Body of pancreas (tissue), 4 donors: ENCODE data around the gene SH3PXD2A. TPM values are rescaled to one million over a fixed set of nuclear protein-coding genes. Genes with fewer than 3 reads are reported as not detected.

Experiments
- ATAC-seq: fragments of 150-250 bp; one replicate; pipeline ENCODE4 v1.9.1; 2016
- DNase-seq, 4 donors: peaks; one replicate each; pipeline ENCODE4 v3.0.0-alpha.2; 2019
- H3K27ac ChIP-seq, 4 donors: fragments of 200-600 bp; sonication (generic); 1 replicate in 3 of 4; 2 replicates in 1 of 4; pipeline versions ENCODE4 v1.5.1 to v1.6.1; 2016 to 2019; ENCODE audit warnings: mild to moderate bottlenecking in 1 of 4, mixed read lengths in 1 of 4, moderate library complexity in 1 of 4
- H3K27me3 ChIP-seq, 2 donors: fragments of 200-600 bp; sonication (generic); one replicate each; pipeline ENCODE4 v1.6.0; 2016; ENCODE audit warnings: mild to moderate bottlenecking in 1 of 2
- H3K36me3 ChIP-seq, 2 donors: fragments of 200-600 bp; sonication (generic); replicated peaks in 1 of 2; 2 replicates each; pipeline ENCODE4 v1.5.1; 2016; ENCODE audit warnings: low read depth in 2 of 2; ENCODE audit not compliant: insufficient read depth in 1 of 2
- H3K4me1 ChIP-seq: fragments of 200-600 bp; sonication (generic); one replicate; pipeline ENCODE4 v1.6.0; 2016
- H3K4me3 ChIP-seq, 2 donors: fragments of 200-600 bp; sonication (generic); 1 replicate in 1 of 2; 2 replicates in 1 of 2; pipeline ENCODE4 v1.5.1; 2016 to 2019
- H3K9me3 ChIP-seq, 3 donors: fragments of 200-600 bp; sonication (generic); 1 replicate in 2 of 3; 2 replicates in 1 of 3; pipeline ENCODE4 v1.5.1; 2016
- POLR2A ChIP-seq, 3 donors: fragments of 450-650 bp; IDR thresholded peaks; one replicate each; pipeline ENCODE4 v1.6.1; 2016; ENCODE audit warnings: antibody characterized with exemption in 3 of 3, mild to moderate bottlenecking in 2 of 3
- WGBS, 2 donors: methylation state at CpG; one replicate each; pipeline ENCODE4 v1.1.5; 2017; 5-methylcytosine and 5-hydroxymethylcytosine counted together
- intact Hi-C: fragments of 100-400 bp; cut with DNase I; formaldehyde crosslinking; loops from one replicate; pipeline ENCODE4 v1.15.1; 2023
- total RNA-seq, 2 donors: library from RNA; depleted of rRNA; stranded (reverse); fragments of >200 nt; gene quantifications; one replicate each; pipeline ENCODE4 v1.1.0, GENCODE V29; 2016
- TF ChIP-seq, protein P1 (sequence below), 7 experiments: fragments of 450-650 bp in 4 of 7; fragments of 200-600 bp in 3 of 7; sonication (generic) in 3 of 7; IDR thresholded peaks; one replicate each; pipeline ENCODE4 v1.5.1; 2016 to 2019; ENCODE audit warnings: antibody characterized with exemption in 7 of 7

Gene SH3PXD2A
- total RNA-seq, 2 donors from 2014 or later = 7.3 to 9.9 TPM

- TF ChIP-seq POLR2A (IDR thresholded peaks at IDR 0.05) = no peak
- TF ChIP-seq, protein P1, sequence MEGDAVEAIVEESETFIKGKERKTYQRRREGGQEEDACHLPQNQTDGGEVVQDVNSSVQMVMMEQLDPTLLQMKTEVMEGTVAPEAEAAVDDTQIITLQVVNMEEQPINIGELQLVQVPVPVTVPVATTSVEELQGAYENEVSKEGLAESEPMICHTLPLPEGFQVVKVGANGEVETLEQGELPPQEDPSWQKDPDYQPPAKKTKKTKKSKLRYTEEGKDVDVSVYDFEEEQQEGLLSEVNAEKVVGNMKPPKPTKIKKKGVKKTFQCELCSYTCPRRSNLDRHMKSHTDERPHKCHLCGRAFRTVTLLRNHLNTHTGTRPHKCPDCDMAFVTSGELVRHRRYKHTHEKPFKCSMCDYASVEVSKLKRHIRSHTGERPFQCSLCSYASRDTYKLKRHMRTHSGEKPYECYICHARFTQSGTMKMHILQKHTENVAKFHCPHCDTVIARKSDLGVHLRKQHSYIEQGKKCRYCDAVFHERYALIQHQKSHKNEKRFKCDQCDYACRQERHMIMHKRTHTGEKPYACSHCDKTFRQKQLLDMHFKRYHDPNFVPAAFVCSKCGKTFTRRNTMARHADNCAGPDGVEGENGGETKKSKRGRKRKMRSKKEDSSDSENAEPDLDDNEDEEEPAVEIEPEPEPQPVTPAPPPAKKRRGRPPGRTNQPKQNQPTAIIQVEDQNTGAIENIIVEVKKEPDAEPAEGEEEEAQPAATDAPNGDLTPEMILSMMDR (IDR thresholded peaks at IDR 0.05) = no peak
- no peaks in the 10 kb centered on the region for H3K9me3 ChIP-seq
- ATAC-seq = no peak
- WGBS, 2 donors = 80 to 90% methylated on average over 8 of the region's 8 CpGs
- no peak overlapping the region for H3K4me3 ChIP-seq
- H3K27me3 ChIP-seq = no peaks in the 10 kb centered on the region
- DNase-seq = no peak
- H3K36me3 ChIP-seq = no peaks in the 10 kb centered on the region
- intact Hi-C loops = no loop called here
- peaks cover 15% of the 10 kb centered on the region for H3K4me1 ChIP-seq
- peak overlapping the region in 2 of 4 donors; percentile 59 to 74 for H3K27ac ChIP-seq
These were observed 216.4 kb downstream of the SH3PXD2A start for GRCh38 chr10:103638948-103639347.

- peak; percentile 50 to 83 (median 76) for DNase-seq
- intact Hi-C loops = no loop called here
- 46 to 54% methylated on average over 10 to 19 of the region's 19 CpGs for WGBS, 2 donors
- Histone ChIP-seq H3K4me3 (no peak overlapping the region), H3K9me3 (no peaks in the 10 kb centered on the region), H3K27me3 (no peaks in the 10 kb centered on the region), H3K4me1 (peaks cover 15% of the 10 kb centered on the region), H3K27ac (peak overlapping the region; percentile 3 to 74 (median 64)), H3K36me3 (no peaks in the 10 kb centered on the region)
- peak; percentile 74 for ATAC-seq
- TF ChIP-seq POLR2A (IDR thresholded peaks at IDR 0.05) = no peak
- TF ChIP-seq, protein P1 (IDR thresholded peaks at IDR 0.05) = no peak
These were observed 217.3 kb downstream of the SH3PXD2A start for GRCh38 chr10:103637927-103638557.

- no peak for DNase-seq
- no peak overlapping the region for H3K4me3 ChIP-seq
- ATAC-seq = no peak
These were observed 218.4 kb downstream of the SH3PXD2A start for GRCh38 chr10:103637011-103637410.

DNA sequence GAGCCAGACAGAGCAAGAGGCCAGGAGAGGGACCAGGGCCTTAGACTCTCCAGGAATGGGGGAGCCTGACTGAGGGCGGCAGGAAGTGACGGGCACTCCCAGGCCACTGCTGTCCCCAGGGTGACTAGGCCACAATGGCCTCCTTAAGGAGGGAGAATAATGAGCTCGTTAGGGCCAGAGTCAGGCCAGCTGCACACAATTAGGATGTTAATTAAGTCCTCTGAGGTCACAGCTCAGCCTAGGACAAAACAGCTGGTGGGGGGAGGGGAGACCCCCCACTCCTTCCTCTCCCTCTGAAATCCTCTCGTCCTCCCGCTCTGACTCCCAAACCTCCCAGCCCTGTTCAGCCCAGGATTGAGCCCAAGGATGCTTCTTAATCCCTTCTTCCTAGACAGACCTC is 218.9 kb downstream of the SH3PXD2A start:
- ATAC-seq = no peak

More at GRCh38 chr10:103637011-103637410, 218.4 kb downstream of the SH3PXD2A start:
- Histone ChIP-seq H3K27me3 (no peaks in the 10 kb centered on the region), H3K9me3 (no peaks in the 10 kb centered on the region), H3K27ac (peak overlapping the region in 1 of 4 donors; percentile 59), H3K36me3 (no peaks in the 10 kb centered on the region), H3K4me1 (peaks cover 15% of the 10 kb centered on the region)
- TF ChIP-seq, protein P1 (IDR thresholded peaks at IDR 0.05) = no peak
- TF ChIP-seq POLR2A (IDR thresholded peaks at IDR 0.05) = no peak
- intact Hi-C loops = no loop called here
- 80 to 93% methylated on average over 2 to 10 of the region's 10 CpGs for WGBS, 2 donors

More for the DNA sequence above, 218.9 kb downstream of the SH3PXD2A start:
- Histone ChIP-seq H3K9me3 (no peaks in the 10 kb centered on the region), H3K4me1 (peaks cover 15% of the 10 kb centered on the region), H3K36me3 (no peaks in the 10 kb centered on the region), H3K4me3 (no peak overlapping the region), H3K27ac (no peak overlapping the region), H3K27me3 (no peaks in the 10 kb centered on the region)
- no peak for DNase-seq
- TF ChIP-seq, protein P1 (IDR thresholded peaks at IDR 0.05) = no peak
- no peak for TF ChIP-seq POLR2A (IDR thresholded peaks at IDR 0.05)
- intact Hi-C loops = no loop called here
- 77 to 79% methylated on average over 5 of the region's 5 CpGs for WGBS, 2 donors
